Fibroblast of villous mesenchyme (primary cell): ENCODE measurements around the gene IL1RL1. TPM values are rescaled to one million over a fixed set of nuclear protein-coding genes. Genes with fewer than 3 reads are reported as not detected.

ENCODE experiments used
- DNase-seq: peaks from one replicate; pipeline ENCODE4 v3.0.0-alpha.2; 2010; ENCODE audit warnings: low read depth
- H3K4me3 ChIP-seq: 2 replicates; pipeline ENCODE4 v1.5.1; 2011; ENCODE audit warnings: low read depth, mild to moderate bottlenecking, low read length
- CTCF ChIP-seq: IDR thresholded peaks from 2 replicates; pipeline ENCODE4 v1.5.1; 2012; ENCODE audit warnings: low read depth, mild to moderate bottlenecking, low read length; ENCODE audit not compliant: insufficient read depth
- total RNA-seq: library from RNA; depleted of rRNA; stranded (reverse); fragments of >200 nt; gene quantifications from 2 replicates; pipeline ENCODE4 v1.2.3, GENCODE V29; 2012

Gene IL1RL1
- total RNA-seq, 1 donor = 1.3 TPM

GRCh38 chr2:102331311-102331980 lies 20.1 kb downstream of the IL1RL1 start:
- no peak for DNase-seq
- no peak for TF ChIP-seq CTCF
- H3K4me3 ChIP-seq = no peak overlapping the region

- no peak for DNase-seq
- no peak for TF ChIP-seq CTCF
These were observed 23.1 kb downstream of the IL1RL1 start for GRCh38 chr2:102334486-102334885.

GRCh38 chr2:102335871-102336366 lies 24.6 kb downstream of the IL1RL1 start:
- TF ChIP-seq CTCF = no peak
- peak; percentile 30 for DNase-seq

More at GRCh38 chr2:102334486-102334885, 23.1 kb downstream of the IL1RL1 start:
- no peak overlapping the region for H3K4me3 ChIP-seq

GRCh38 chr2:102336502-102336945 lies 25.2 kb downstream of the IL1RL1 start:
- H3K4me3 ChIP-seq = no peak overlapping the region
- DNase-seq = peak; percentile 29
- TF ChIP-seq CTCF = no peak

More at GRCh38 chr2:102335871-102336366, 24.6 kb downstream of the IL1RL1 start:
- H3K4me3 ChIP-seq = no peak overlapping the region

GRCh38 chr2:102337012-102337411 lies 25.6 kb downstream of the IL1RL1 start:
- TF ChIP-seq CTCF = no peak
- H3K4me3 ChIP-seq = no peak overlapping the region
- DNase-seq = peak; percentile 56

- H3K4me3 ChIP-seq = no peak overlapping the region
- no peak for TF ChIP-seq CTCF
- DNase-seq = peak; percentile 36
These were observed 26.4 kb downstream of the IL1RL1 start for GRCh38 chr2:102337481-102338386.
